ENCODE measurements around the gene PPP4R2. TPM values are rescaled to one million over a fixed set of nuclear protein-coding genes. Genes with fewer than 3 reads are reported as not detected.

The PPP4R2 gene
- total and polyA plus RNA-seq, 4 experiments from 2014 or later, result 30.7 to 77.0 (median 54.5) TPM

DNA sequence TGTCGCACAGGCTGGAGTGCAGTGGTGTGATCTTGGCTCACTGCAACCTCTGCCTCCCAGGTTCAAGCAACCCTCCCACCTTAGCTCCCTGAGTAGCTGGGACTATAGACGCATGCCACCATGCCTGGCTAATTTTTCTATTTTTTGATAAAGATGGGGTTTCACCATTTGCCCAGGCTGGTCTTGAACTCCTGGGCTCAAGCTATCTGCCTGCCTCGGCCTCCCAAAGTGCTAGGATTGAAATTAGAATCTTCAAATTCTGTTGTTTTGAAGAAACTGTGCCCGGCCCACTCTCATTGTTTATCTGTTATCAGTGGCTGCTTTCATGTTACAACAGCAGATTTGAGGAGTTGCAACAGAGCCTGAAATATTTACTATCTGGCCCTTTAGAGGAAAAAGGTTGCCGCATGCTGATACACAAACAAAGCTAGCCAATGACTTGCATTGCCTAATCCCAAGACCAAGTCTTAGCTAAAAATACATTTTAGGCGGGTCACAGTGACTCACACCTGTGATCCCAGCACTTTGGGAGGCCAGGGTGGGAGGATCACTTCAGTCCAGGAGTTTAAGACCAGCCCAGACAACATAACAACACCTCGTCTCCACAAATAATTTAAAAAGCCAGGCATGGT is 43.2 kb upstream of the PPP4R2 start:
- Mint-ChIP-seq H3K4me1 (peaks cover 0 to 7% (median 0%) of the 10 kb centered on the region in 4 donors), H3K27ac (no peak overlapping the region), H3K4me3 (no peak overlapping the region), H3K36me3 (no peaks in the 10 kb centered on the region), H3K27me3 (peaks cover 0 to 2% of the 10 kb centered on the region in 2 donors), H3K9me3 (no peaks in the 10 kb centered on the region)
- intact Hi-C loops (cut with micrococcal nuclease), result no loop called here
- Histone ChIP-seq H3K9me3 (ENCODE audit: control insufficient read depth in 1 of 2, low read length in 2 of 2) (no peaks in the 10 kb centered on the region), H3K27me3 (ENCODE audit: insufficient read depth, low read length) (no peaks in the 10 kb centered on the region), H3K36me3 (ENCODE audit: insufficient read depth, low read length) (no peaks in the 10 kb centered on the region), H3K4me1 (ENCODE audit: insufficient read depth, low read length) (peaks cover 12% of the 10 kb centered on the region), H3K27ac (ENCODE audit: low read depth, low read length) (no peak overlapping the region), H3K4me3 (ENCODE audit: low read length in 2 of 2) (no peak overlapping the region)
- ChIA-PET POLR2A (ENCODE audit: partially characterized antibody) (no interaction called here), CTCF (ENCODE audit: partially characterized antibody) (no interaction called here)
- DNase-seq, result no peak

- H3K9me3 Mint-ChIP-seq, result no peaks in the 10 kb centered on the region
- H3K9me3 ChIP-seq (ENCODE audit: control insufficient read depth in 1 of 2, low read length in 2 of 2), result no peaks in the 10 kb centered on the region
- no peaks in the 10 kb centered on the region for H3K27me3 ChIP-seq (ENCODE audit: insufficient read depth, low read length)
- H3K36me3 ChIP-seq (ENCODE audit: insufficient read depth, low read length), result no peaks in the 10 kb centered on the region
- ChIA-PET CTCF (ENCODE audit: partially characterized antibody) (no interaction called here), POLR2A (ENCODE audit: partially characterized antibody) (no interaction called here)
- H3K27ac ChIP-seq (ENCODE audit: low read depth, low read length), result no peak overlapping the region
- no peak overlapping the region for H3K4me3 Mint-ChIP-seq
- H3K27me3 Mint-ChIP-seq, result no peaks in the 10 kb centered on the region
- no peak for DNase-seq
- no peak overlapping the region for H3K27ac Mint-ChIP-seq
- intact Hi-C loops (cut with micrococcal nuclease), result no loop called here
- no peaks in the 10 kb centered on the region for H3K36me3 Mint-ChIP-seq
- peaks cover 16 to 22% (median 19%) of the 10 kb centered on the region in 4 donors for H3K4me1 Mint-ChIP-seq
- H3K4me1 ChIP-seq (ENCODE audit: insufficient read depth, low read length), result peaks cover 20% of the 10 kb centered on the region
- H3K4me3 ChIP-seq (ENCODE audit: low read length in 2 of 2), result no peak overlapping the region
These were observed 39.3 kb upstream of the PPP4R2 start for GRCh38 chr3:72957297-72957696.

DNA sequence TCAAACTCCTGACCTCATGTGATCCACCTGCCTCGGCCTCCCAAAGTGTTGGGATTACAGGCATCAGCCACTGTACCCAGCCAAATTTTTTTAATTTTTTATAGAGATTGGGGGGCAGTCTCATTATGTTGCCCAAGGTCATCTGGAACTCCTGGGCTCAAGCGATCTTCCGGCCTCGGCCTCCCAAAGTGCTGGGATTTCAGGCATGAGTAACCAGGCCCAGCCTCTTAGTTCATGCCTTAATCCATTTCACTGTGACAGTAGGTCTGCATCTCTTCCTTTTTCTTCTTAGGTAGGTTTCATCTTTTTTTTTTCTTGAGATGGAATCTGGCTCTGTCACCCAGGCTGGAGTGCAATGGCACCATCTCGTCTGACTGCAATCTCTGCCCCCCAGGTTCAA is 37.3 kb upstream of the PPP4R2 start:
- intact Hi-C loops (cut with micrococcal nuclease), result no loop called here
- no peak overlapping the region for H3K4me3 ChIP-seq (ENCODE audit: low read length in 2 of 2)
- no peak for DNase-seq
- no peaks in the 10 kb centered on the region for H3K36me3 Mint-ChIP-seq
- no peak overlapping the region for H3K27ac ChIP-seq (ENCODE audit: low read depth, low read length)
- no peaks in the 10 kb centered on the region for H3K27me3 ChIP-seq (ENCODE audit: insufficient read depth, low read length)
- H3K4me3 Mint-ChIP-seq, result no peak overlapping the region
- H3K27me3 Mint-ChIP-seq, result no peaks in the 10 kb centered on the region
- POLR2A ChIA-PET (ENCODE audit: partially characterized antibody), result no interaction called here
- CTCF ChIA-PET (ENCODE audit: partially characterized antibody), result no interaction called here
- H3K36me3 ChIP-seq (ENCODE audit: insufficient read depth, low read length), result no peaks in the 10 kb centered on the region
- no peaks in the 10 kb centered on the region for H3K9me3 ChIP-seq (ENCODE audit: control insufficient read depth in 1 of 2, low read length in 2 of 2)
- H3K27ac Mint-ChIP-seq, result peak overlapping the region in 1 of 7 donors; percentile 43
- H3K4me1 Mint-ChIP-seq, result peaks cover 18 to 26% (median 22%) of the 10 kb centered on the region in 4 donors
- no peaks in the 10 kb centered on the region for H3K9me3 Mint-ChIP-seq
- peaks cover 20% of the 10 kb centered on the region for H3K4me1 ChIP-seq (ENCODE audit: insufficient read depth, low read length)

GRCh38 chr3:72960812-72961518 is 35.6 kb upstream of the PPP4R2 start:
- Mint-ChIP-seq H3K36me3 (no peaks in the 10 kb centered on the region), H3K4me3 (peak overlapping the region in 4 of 8 donors; percentile 1 to 12 (median 6)), H3K27me3 (no peaks in the 10 kb centered on the region), H3K27ac (peak overlapping the region in 6 of 7 donors; percentile 31 to 94 (median 74)), H3K4me1 (peaks cover 33 to 43% (median 38%) of the 10 kb centered on the region in 4 donors), H3K9me3 (no peaks in the 10 kb centered on the region)
- H3K36me3 ChIP-seq (ENCODE audit: insufficient read depth, low read length), result no peaks in the 10 kb centered on the region
- peak in 2 of 5 donors; percentile 14 to 39 for DNase-seq
- peaks cover 37% of the 10 kb centered on the region for H3K4me1 ChIP-seq (ENCODE audit: insufficient read depth, low read length)
- intact Hi-C loops (cut with micrococcal nuclease), result no loop called here
- ChIA-PET CTCF (ENCODE audit: partially characterized antibody) (interaction anchor here (1.1 kb wide), 1 partner anchor 15 kb away, joined by 3 read pairs; no protein-coding TSS in a partner anchor), POLR2A (ENCODE audit: partially characterized antibody) (interaction anchor here (0.6 kb wide), 1 partner anchor 66 kb away, joined by 3 read pairs; no protein-coding TSS in a partner anchor)
- no peak overlapping the region for H3K27ac ChIP-seq (ENCODE audit: low read depth, low read length)
- no peak overlapping the region for H3K4me3 ChIP-seq (ENCODE audit: low read length in 2 of 2)
- H3K9me3 ChIP-seq (ENCODE audit: control insufficient read depth in 1 of 2, low read length in 2 of 2), result no peaks in the 10 kb centered on the region
- H3K27me3 ChIP-seq (ENCODE audit: insufficient read depth, low read length), result no peaks in the 10 kb centered on the region

DNA sequence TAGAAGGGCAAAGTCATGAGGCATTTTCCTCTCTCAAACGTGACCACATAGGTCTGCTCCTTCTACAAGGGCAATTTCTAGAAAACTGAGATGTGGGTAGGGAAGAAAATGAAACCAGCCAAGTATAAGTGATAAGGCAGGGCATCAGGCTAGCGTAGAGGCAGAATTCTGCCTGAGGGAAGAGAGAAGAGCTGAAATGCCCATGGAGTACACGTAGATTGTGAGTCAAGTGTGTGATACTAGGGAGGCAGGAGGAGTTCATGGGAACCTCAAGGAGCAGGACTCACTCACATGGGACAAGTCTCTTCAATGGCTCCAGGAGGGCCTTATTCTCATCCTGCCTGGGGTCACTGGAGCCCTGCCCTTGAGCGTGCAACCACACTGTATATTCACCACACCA is 34.9 kb upstream of the PPP4R2 start:
- no peak for DNase-seq
- H3K27ac Mint-ChIP-seq, result peak overlapping the region in 5 of 7 donors; percentile 2 to 84 (median 13)

GRCh38 chr3:72962317-72962716 is 34.3 kb upstream of the PPP4R2 start:
- peaks cover 44% of the 10 kb centered on the region for H3K4me1 ChIP-seq (ENCODE audit: insufficient read depth, low read length)
- intact Hi-C loops (cut with micrococcal nuclease), result no loop called here
- no peak overlapping the region for H3K4me3 ChIP-seq (ENCODE audit: low read length in 2 of 2)
- ChIA-PET CTCF (ENCODE audit: partially characterized antibody) (no interaction called here), POLR2A (ENCODE audit: partially characterized antibody) (no interaction called here)
- H3K27me3 ChIP-seq (ENCODE audit: insufficient read depth, low read length), result no peaks in the 10 kb centered on the region
- no peaks in the 10 kb centered on the region for H3K36me3 ChIP-seq (ENCODE audit: insufficient read depth, low read length)
- peak overlapping the region in 1 of 8 donors; percentile 11 for H3K4me3 Mint-ChIP-seq
- H3K9me3 ChIP-seq (ENCODE audit: control insufficient read depth in 1 of 2, low read length in 2 of 2), result no peaks in the 10 kb centered on the region
- H3K27ac ChIP-seq (ENCODE audit: low read depth, low read length), result no peak overlapping the region
- peaks cover 35 to 55% (median 41%) of the 10 kb centered on the region in 4 donors for H3K4me1 Mint-ChIP-seq
- peak overlapping the region in 4 of 7 donors; percentile 3 to 84 (median 32) for H3K27ac Mint-ChIP-seq
- H3K36me3 Mint-ChIP-seq, result no peaks in the 10 kb centered on the region
- no peak for DNase-seq
- no peaks in the 10 kb centered on the region for H3K27me3 Mint-ChIP-seq
- no peaks in the 10 kb centered on the region for H3K9me3 Mint-ChIP-seq

More for the DNA sequence above, 34.9 kb upstream of the PPP4R2 start:
- intact Hi-C loops (cut with micrococcal nuclease), result no loop called here
- no peaks in the 10 kb centered on the region for H3K36me3 Mint-ChIP-seq
- CTCF ChIA-PET (ENCODE audit: partially characterized antibody), result interaction anchor here (1.1 kb wide), 1 partner anchor 14 kb away, joined by 3 read pairs; no protein-coding TSS in a partner anchor
- H3K4me1 Mint-ChIP-seq, result peaks cover 34 to 51% (median 41%) of the 10 kb centered on the region in 4 donors
- H3K27ac ChIP-seq (ENCODE audit: low read depth, low read length), result no peak overlapping the region
- H3K9me3 Mint-ChIP-seq, result no peaks in the 10 kb centered on the region
- H3K4me1 ChIP-seq (ENCODE audit: insufficient read depth, low read length), result peaks cover 44% of the 10 kb centered on the region
- no peaks in the 10 kb centered on the region for H3K9me3 ChIP-seq (ENCODE audit: control insufficient read depth in 1 of 2, low read length in 2 of 2)
- H3K27me3 Mint-ChIP-seq, result no peaks in the 10 kb centered on the region
- H3K4me3 Mint-ChIP-seq, result peak overlapping the region in 3 of 8 donors; percentile 1 to 47 (median 5)
- no peak overlapping the region for H3K4me3 ChIP-seq (ENCODE audit: low read length in 2 of 2)
- POLR2A ChIA-PET (ENCODE audit: partially characterized antibody), result interaction anchor here (0.6 kb wide), 1 partner anchor 66 kb away, joined by 3 read pairs; no protein-coding TSS in a partner anchor
- no peaks in the 10 kb centered on the region for H3K36me3 ChIP-seq (ENCODE audit: insufficient read depth, low read length)
- H3K27me3 ChIP-seq (ENCODE audit: insufficient read depth, low read length), result no peaks in the 10 kb centered on the region

DNA sequence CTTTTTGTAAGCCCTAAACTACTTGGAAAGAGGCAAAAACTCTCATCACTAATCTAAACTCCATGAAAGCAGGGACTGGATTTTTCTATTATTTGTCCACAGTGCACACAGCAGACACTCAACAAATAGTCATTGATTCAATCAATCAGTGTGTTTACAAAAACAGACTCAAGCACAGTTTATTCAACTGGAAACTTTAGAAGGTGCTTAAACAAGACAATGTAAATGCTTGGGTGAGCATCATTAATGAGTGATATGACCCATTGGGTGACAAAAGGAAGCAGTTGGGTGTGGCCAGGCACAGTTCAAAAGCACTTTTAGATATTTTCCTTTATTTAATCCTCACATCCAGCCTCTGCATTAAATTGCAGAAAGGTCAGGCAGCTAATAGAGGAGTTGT is 32.0 kb upstream of the PPP4R2 start:
- no peaks in the 10 kb centered on the region for H3K27me3 ChIP-seq (ENCODE audit: insufficient read depth, low read length)
- CTCF ChIA-PET (ENCODE audit: partially characterized antibody), result interaction anchor here (1.2 to 1.5 kb wide), 3 partner anchors 18 to 35 kb away, joined by 3 read pairs; no protein-coding TSS in a partner anchor
- H3K27ac Mint-ChIP-seq, result peak overlapping the region in 6 of 7 donors; percentile 29 to 96 (median 84)
- H3K27ac ChIP-seq (ENCODE audit: low read depth, low read length), result no peak overlapping the region
- intact Hi-C loops (cut with micrococcal nuclease), result loop anchor here (1.0 kb wide), 1 partner anchor 33 kb away; no protein-coding TSS in a partner anchor
- no peaks in the 10 kb centered on the region for H3K9me3 ChIP-seq (ENCODE audit: control insufficient read depth in 1 of 2, low read length in 2 of 2)
- POLR2A ChIA-PET (ENCODE audit: partially characterized antibody), result interaction anchor here (1.1 to 2.2 kb wide), 2 partner anchors 32 kb away, joined by 3 to 12 read pairs; partner anchors contain the start of gene PPP4R2
- H3K4me3 Mint-ChIP-seq, result peak overlapping the region in 1 of 8 donors; percentile 81
- DNase-seq, result no peak
- no peaks in the 10 kb centered on the region for H3K36me3 Mint-ChIP-seq
- no peaks in the 10 kb centered on the region for H3K27me3 Mint-ChIP-seq
- H3K4me1 Mint-ChIP-seq, result peaks cover 36 to 57% (median 41%) of the 10 kb centered on the region in 4 donors
- no peaks in the 10 kb centered on the region for H3K36me3 ChIP-seq (ENCODE audit: insufficient read depth, low read length)
- no peak overlapping the region for H3K4me3 ChIP-seq (ENCODE audit: low read length in 2 of 2)
- H3K9me3 Mint-ChIP-seq, result no peaks in the 10 kb centered on the region
- H3K4me1 ChIP-seq (ENCODE audit: insufficient read depth, low read length), result peaks cover 44% of the 10 kb centered on the region

Data from CD4-positive, alpha-beta memory T cell (primary cell).